COR-L47 (cell line): ENCODE results near the gene BCL2L15.
A peak's percentile ranks its signal among the peaks of the same experiment; 100 is the strongest.

ENCODE experiments used
- DNase-seq: peaks from one replicate; lab custom pipeline; 2025; lab: John Stamatoyannopoulos, UW

BCL2L15 gene

DNA sequence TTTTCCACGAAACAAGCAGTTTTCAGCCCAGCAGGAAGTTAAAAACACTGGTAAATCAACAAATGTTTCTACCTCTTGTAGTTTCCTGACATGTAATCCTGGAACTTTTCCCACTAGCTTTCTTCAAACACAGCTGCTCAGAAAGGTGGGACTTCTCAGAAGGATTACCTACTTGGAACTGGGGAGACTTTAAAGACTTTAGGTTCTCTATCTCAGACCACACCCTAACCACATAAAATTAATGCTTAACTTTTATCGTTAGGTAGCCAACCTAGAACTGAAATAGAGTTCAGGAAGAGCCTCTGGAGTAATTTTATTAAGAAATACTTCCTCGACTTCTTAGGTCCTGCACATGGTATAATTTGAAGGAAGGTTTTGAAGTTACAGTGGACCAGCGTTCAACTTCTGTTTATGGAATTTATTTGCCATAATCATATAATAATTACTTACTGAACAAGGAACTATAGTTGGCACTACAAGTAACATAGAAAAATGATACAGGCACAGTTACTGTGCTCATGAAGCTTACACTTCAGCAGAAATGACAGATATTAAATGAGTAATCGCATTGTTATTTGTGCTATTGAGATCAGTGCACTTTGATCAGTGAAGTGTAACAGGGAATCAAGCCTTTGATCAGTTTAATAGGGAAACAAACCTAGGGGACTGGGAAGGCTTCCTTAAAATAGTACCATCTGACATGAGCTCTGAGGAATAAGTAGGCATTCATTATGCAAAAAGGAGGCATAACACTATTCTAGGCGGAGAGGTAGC is at the start of gene BCL2L15:
Gene BCL2L15 (minus strand): TSS at position 180 of the 774 bp plus-strand sequence. CDS start 206 bp downstream, outside the sequence.
- DNase-seq, result no peak

GRCh38 chr1:113937146-113937545 is 49.8 kb upstream of the BCL2L15 start:
- no peak for DNase-seq

DNA sequence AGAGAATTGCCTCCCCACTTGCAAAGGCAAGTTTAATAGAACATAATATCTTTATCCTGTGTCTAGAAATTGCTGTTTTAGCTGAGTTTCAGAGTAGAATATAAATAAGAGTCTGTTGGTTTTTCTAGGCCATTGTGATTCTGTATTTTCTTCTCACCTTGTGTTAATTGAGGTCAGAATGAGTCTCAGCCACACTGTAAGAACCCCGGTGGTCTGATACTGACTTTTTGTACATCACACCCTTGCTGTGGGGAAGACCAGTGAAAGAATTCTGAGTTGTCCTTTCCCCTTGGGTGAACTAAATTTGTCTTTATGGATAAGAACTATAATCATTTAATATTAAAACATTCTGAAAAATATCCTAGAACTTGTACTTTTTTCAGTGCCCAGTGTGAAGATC is 48.6 kb upstream of the BCL2L15 start:
- no peak for DNase-seq

DNA sequence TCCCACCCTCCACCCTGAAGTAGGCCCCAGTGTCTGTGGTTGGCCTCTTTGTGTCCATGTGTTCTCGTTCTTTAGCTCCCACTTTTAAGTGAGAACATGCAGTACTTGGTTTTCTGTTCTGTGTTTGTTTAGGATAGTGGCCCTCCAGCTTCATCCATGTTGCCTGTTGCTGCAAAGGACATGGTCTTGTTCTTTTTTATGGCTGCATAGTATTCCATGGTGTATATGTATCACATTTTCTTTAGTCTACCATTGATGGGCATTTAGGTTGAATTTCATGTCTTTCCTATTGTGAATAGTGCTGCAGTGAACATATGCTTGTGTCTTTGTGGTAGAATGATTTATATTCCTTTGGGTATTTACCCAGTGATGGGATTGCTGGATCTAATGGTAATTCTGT is 47.8 kb upstream of the BCL2L15 start:
- no peak for DNase-seq

- no peak for DNase-seq
These were observed 47.2 kb upstream of the BCL2L15 start for GRCh38 chr1:113934511-113935055.

GRCh38 chr1:113934006-113934405 is 46.6 kb upstream of the BCL2L15 start:
- no peak for DNase-seq

DNA sequence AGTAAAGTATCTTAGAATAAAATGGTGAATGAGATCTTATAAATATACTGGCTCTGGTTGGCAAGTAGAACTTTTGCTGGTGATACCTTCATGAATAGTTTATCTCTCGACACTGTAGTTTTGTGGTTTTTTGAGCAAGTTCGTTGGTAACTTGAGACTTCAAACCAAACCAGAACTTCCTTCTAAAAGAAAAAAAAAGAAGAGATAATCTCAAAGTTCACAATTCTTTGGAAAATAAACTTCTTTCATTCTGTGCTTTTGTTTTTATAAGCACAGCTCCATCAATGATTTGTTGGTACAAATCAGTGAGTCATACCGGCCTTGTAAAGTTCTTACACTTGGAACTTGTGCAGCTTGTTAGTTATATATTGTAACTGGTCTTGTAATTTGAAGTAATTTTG is 44.1 kb upstream of the BCL2L15 start:
- DNase-seq, result no peak

GRCh38 chr1:113930499-113931161 is 43.2 kb upstream of the BCL2L15 start:
- no peak for DNase-seq

- no peak for DNase-seq
These were observed 42.5 kb upstream of the BCL2L15 start for GRCh38 chr1:113929750-113930498.

- peak; percentile 83 for DNase-seq
These were observed 41.8 kb upstream of the BCL2L15 start, which contains the start of gene HIPK1 for GRCh38 chr1:113928941-113929749. Gene HIPK1, plus strand, starts transcription at chr1:113929324.

DNA sequence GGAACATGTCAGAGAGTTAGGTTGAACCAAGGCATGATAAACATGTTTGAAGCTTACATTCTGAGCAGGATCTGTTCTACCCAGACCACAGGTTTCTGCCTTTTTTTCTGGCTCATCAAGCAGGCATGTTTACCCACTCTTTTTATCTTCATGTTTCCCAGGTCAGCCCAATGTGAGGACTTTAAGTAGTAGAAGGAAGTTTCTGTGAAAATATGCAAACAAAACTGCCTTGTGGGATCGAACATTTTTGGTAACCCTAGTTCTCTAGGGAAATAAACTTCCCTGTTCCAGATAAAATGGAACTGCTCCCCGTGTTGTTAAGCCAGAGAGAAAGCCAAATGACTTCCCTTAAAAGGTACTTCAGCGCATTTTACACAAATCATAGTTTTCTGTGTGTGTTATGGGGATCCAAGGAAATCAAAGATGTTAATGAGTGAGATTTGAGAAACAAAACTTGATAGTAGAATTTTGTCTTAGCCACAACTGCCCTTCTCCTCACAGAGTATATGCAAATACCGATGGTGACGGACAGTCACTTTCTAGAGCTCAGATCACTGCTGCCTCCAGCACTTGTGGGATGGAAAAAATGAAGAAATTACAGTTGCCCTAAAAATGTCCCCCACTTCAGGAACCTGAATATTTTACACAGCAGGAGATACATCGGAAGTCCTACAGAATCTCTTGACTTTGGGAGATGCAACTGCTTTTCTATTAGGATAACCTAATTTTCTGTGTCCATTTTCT is 41.0 kb upstream of the BCL2L15 start:
- no peak for DNase-seq

DNA sequence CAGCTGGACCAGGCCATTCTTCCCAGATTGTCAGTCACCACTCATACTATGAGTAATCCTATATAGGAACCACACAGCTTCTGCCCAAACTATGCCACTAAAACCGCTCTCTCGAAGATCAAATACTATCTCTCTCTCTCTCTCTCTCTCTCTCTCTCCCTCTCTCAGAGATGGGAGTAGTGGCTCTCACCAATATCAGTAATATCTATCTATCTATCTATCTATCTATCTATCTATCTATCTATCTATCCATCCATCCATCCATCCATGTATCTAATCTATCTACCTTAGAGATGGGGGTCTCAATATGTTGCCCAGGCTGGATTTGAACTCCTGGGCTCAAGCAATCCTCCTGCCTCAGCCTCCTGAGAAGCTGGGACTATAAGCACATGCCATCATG is 37.1 kb upstream of the BCL2L15 start:
- DNase-seq, result no peak

- DNase-seq, result no peak
These were observed 35.6 kb upstream of the BCL2L15 start for GRCh38 chr1:113922957-113923356.

DNA sequence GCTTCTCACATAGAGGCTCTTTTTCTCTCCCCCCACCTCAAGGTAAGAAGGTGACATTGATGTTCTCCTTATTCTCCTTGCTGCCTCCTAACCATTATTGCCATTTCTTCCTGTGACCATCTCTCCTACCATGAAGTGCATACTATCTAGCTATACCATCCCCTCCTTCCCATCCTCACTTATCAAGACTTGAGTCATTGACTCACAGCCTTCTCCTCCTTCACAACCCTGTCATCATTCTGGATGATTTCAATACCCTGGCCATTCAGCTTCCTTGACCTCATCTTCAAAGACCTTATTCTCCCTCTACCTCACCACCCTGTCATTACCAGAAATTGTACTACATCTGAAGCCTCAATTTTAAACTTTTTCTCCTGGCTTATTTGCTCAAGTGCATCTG is 30.9 kb upstream of the BCL2L15 start:
- DNase-seq, result no peak

DNA sequence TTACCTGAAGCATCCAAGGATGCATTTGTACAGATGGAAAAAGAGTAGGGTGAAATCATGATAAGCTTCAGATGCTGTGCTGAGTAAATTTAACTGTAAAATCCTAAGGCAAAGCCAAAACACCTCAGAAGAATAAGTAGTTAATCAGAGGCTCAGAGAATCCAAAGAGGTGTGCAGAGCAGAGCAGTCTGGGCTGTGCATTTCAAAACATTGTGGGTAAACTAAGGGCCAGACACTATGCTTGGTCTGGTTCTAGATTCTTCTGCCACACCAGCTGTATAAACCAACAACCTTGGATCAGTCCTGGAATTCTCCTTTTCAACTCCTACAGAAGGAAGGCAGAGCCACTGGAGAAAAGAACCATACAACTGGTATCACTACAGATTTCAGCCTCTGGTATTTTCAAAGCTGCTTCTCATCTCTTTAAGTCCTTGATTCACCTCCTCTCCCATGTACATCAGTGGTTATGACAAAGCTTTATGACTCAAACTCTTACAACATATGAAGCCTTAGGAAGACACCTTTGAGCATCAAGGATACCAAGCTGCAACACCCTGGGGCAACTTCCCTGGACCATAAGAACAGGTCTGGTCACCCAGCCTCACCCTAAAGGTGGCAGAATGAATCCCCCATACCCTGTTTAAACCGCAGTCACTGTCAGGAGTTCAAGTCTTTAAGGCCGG is 30.2 kb upstream of the BCL2L15 start:
- DNase-seq, result no peak

DNA sequence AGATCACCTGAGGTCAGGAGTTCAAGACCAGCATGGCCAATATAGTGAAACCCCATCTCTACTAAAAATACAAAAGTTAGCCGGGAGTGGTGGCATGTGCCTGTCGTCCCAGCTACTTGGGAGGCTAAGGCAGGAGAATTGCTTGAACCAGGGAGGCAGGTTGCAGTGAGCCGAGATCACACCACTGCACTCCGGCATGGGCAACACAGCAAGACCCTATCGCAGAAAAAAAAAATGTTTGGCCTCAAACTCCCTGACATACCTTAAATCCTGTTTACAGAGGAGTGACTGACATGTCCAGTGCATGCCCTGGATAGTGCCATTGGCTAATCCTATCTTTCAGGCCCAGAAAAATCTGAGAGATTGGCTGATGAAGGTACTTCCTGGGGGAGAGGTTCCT is 29.6 kb upstream of the BCL2L15 start:
- no peak for DNase-seq

GRCh38 chr1:113913887-113914664 is 26.7 kb upstream of the BCL2L15 start:
- DNase-seq, result no peak

GRCh38 chr1:113913312-113913668 is 25.9 kb upstream of the BCL2L15 start:
- DNase-seq, result no peak

GRCh38 chr1:113912594-113913311 is 25.4 kb upstream of the BCL2L15 start:
- no peak for DNase-seq
